ENCODE measurements around the gene C11orf71.

C11orf71 gene

GRCh38 chr11:114358716-114359115 is 41.6 kb downstream of the C11orf71 start:
- DNase-seq (ENCODE audit: low read depth in 2 of 2): no peak

DNA sequence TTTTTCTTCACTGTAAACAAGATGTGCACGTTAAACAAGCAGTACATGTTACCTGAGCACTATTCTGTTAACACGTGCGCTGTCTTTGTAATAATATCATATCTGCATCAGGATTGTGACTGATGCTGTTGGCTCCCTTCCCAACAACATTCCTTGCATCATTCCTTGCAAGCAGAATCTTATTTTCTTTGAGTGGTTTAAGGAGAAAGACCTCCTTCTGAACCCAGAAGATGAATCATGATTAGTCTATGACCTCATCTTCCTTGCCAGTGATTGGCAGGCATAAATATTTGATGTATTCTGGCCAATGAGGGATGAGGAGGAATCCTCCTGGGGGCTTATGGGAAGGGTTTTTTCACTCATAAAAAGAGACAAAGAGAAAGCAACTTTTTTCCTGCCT is 46.2 kb downstream of the C11orf71 start:
- no peak for DNase-seq (ENCODE audit: low read depth in 2 of 2)

- no peak for DNase-seq (ENCODE audit: low read depth in 2 of 2)
Measured at GRCh38 chr11:114353443-114353842, 46.9 kb downstream of the C11orf71 start.

GRCh38 chr11:114350022-114350421 is 50.3 kb downstream of the C11orf71 start:
- no peak for DNase-seq (ENCODE audit: low read depth in 2 of 2)
